AG04449 (cell line): ENCODE data around the gene ASPRV1.
"Not testable (repeated sequence)": the region's sequence is repeated elsewhere in the genome, so short reads cannot be mapped to it uniquely, and the experiment has no call there.

Experiments
- CTCF ChIA-PET: fragments of 350-600 bp; formaldehyde crosslinking; extraction: SDS; loops from one replicate; lab custom pipeline; 2021; ENCODE audit warnings: antibody characterized with exemption; lab: Yijun Ruan, JAX
- POLR2A ChIA-PET: fragments of 400-600, 350-600 bp; formaldehyde crosslinking; extraction: SDS; loops from one replicate; lab custom pipeline; 2020; ENCODE audit warnings: antibody characterized with exemption, inconsistent platforms; lab: Yijun Ruan, JAX
- DNase-seq: peaks from one replicate; pipeline ENCODE4 v3.0.0-alpha.2; 2010; ENCODE audit warnings: low read depth, low spot score
- H3K4me3 ChIP-seq: 2 replicates; pipeline ENCODE4 v1.5.1; 2011; ENCODE audit warnings: low read depth, mild to moderate bottlenecking, control low read depth, low read length
- CTCF ChIP-seq: IDR thresholded peaks from one replicate; pipeline ENCODE4 v1.5.1; 2011; ENCODE audit warnings: mild to moderate bottlenecking, moderate library complexity, low read length, control low read depth, inconsistent platforms; ENCODE audit not compliant: insufficient read depth; ENCODE audit errors: missing control alignments

The ASPRV1 gene

GRCh38 chr2:70005752-70006446 is 44.5 kb upstream of the ASPRV1 start:
- POLR2A ChIA-PET = no interaction called here
- DNase-seq = no peak
- no peak overlapping the region for H3K4me3 ChIP-seq
- no peak for TF ChIP-seq CTCF
- CTCF ChIA-PET = interaction anchor here (1.0 to 1.3 kb wide), 2 partner anchors 9 to 65 kb away, joined by 4 to 5 read pairs; no protein-coding TSS in a partner anchor

- DNase-seq = no peak
- ChIA-PET POLR2A (no interaction called here), CTCF (interaction anchor here (1.0 to 1.3 kb wide), 2 partner anchors 8 to 66 kb away, joined by 4 to 5 read pairs; no protein-coding TSS in a partner anchor)
- no peak overlapping the region for H3K4me3 ChIP-seq
- no peak for TF ChIP-seq CTCF
Measured at GRCh38 chr2:70005216-70005615, 43.8 kb upstream of the ASPRV1 start.

GRCh38 chr2:70003093-70003830 is 41.8 kb upstream of the ASPRV1 start:
- no peak overlapping the region for H3K4me3 ChIP-seq
- DNase-seq = no peak
- ChIA-PET POLR2A (no interaction called here), CTCF (no interaction called here)
- no peak for TF ChIP-seq CTCF

- no peak for TF ChIP-seq CTCF
- DNase-seq = no peak
- ChIA-PET CTCF (no interaction called here), POLR2A (interaction anchor here (1.0 kb wide), 1 partner anchor 88 kb away, joined by 3 read pairs; the partner anchor contains the start of gene MXD1)
- no peak overlapping the region for H3K4me3 ChIP-seq
Measured at GRCh38 chr2:70002241-70002899, 40.9 kb upstream of the ASPRV1 start.

- CTCF ChIA-PET, POLR2A ChIA-PET, H3K4me3 ChIP-seq, DNase-seq: not testable (repeated sequence)
Measured at GRCh38 chr2:70000529-70000928, 39.1 kb upstream of the ASPRV1 start.

GRCh38 chr2:69998761-69999160 is 37.3 kb upstream of the ASPRV1 start:
- no peak overlapping the region for H3K4me3 ChIP-seq
- no peak for TF ChIP-seq CTCF
- CTCF ChIA-PET = no interaction called here
- POLR2A ChIA-PET = no interaction called here
- no peak for DNase-seq
